Panc1 (cell line): ENCODE measurements around the gene TMEM204. TPM values are rescaled to one million over a fixed set of nuclear protein-coding genes. Genes with fewer than 3 reads are reported as not detected.

Experiments
- ATAC-seq: fragments of 200-7000 bp; cut with Tn5 transposase; 2 replicates; pipeline ENCODE4 v1.9.1; 2020; ENCODE audit warnings: mild to moderate bottlenecking, moderate library complexity
- BruUV-seq: library from RNA; stranded (reverse); fragments of 400-500 nt; replicated peaks from 2 replicates; lab custom pipeline; 2021; lab: Mats Ljungman, UMichigan
- CTCF ChIA-PET: fragments of 300-600 bp; sonication (Branson Sonifier 250); formaldehyde crosslinking; loops from one replicate; lab custom pipeline; 2022; ENCODE audit warnings: antibody characterized with exemption; lab: Charles Lee
- POLR2A ChIA-PET: fragments of 300-600 bp; sonication (Branson Sonifier 250); formaldehyde crosslinking; loops from one replicate; lab custom pipeline; 2022; ENCODE audit warnings: antibody characterized with exemption; lab: Charles Lee
- DNase-seq: peaks from one replicate; pipeline ENCODE4 v3.0.0-alpha.2; 2010; ENCODE audit warnings: low read depth, low spot score
- H3K27ac ChIP-seq: 2 replicates; pipeline ENCODE4 v1.5.1; 2011; ENCODE audit warnings: mild to moderate bottlenecking, low read length, inconsistent platforms
- H3K27me3 ChIP-seq: fragments of 200-500 bp; sonication (Bioruptor generic); 2 replicates; pipeline ENCODE4 v1.6.0; 2014; ENCODE audit warnings: low read length, inconsistent platforms; ENCODE audit not compliant: control insufficient read depth, insufficient read depth
- H3K36me3 ChIP-seq: fragments of 200-500 bp; sonication (Bioruptor generic); 2 replicates; pipeline ENCODE4 v1.5.1; 2014; ENCODE audit warnings: inconsistent platforms, mild to moderate bottlenecking, low read length, moderate library complexity; ENCODE audit not compliant: control insufficient read depth, insufficient read depth
- H3K4me1 ChIP-seq: 2 replicates; pipeline ENCODE4 v1.5.1; 2011; ENCODE audit warnings: inconsistent platforms, mild to moderate bottlenecking, low read length, moderate library complexity; ENCODE audit not compliant: control insufficient read depth, insufficient read depth
- H3K4me3 ChIP-seq, 2 experiments: 2 replicates each; pipeline ENCODE4 v1.5.1; 2011 to 2012; ENCODE audit warnings: low read depth in 2 of 2, low read length in 2 of 2, mild to moderate bottlenecking in 2 of 2, inconsistent platforms in 1 of 2, moderate library complexity in 1 of 2
- H3K9me3 ChIP-seq: fragments of 200-500 bp; sonication (Bioruptor generic); 2 replicates; pipeline ENCODE4 v1.5.1; 2014; ENCODE audit warnings: low read depth, mild to moderate bottlenecking, inconsistent platforms, low read length, moderate library complexity; ENCODE audit not compliant: control insufficient read depth, insufficient read depth
- CTCF ChIP-seq: fragments of 450-650 bp; IDR thresholded peaks from 2 replicates; pipeline ENCODE4 v1.5.1; 2017; ENCODE audit warnings: mild to moderate bottlenecking
- POLR2AphosphoS5 ChIP-seq: IDR thresholded peaks from 2 replicates; pipeline ENCODE4 v1.6.1; 2012; ENCODE audit warnings: mild to moderate bottlenecking, low read depth, low read length, moderate library complexity
- REST ChIP-seq, 2 experiments: IDR thresholded peaks; 2 replicates each; pipeline ENCODE4 v1.6.1; 2011 to 2012; ENCODE audit warnings: low read depth in 2 of 2, control low read depth in 1 of 2, low read length in 1 of 2, mild to moderate bottlenecking in 1 of 2, moderate library complexity in 1 of 2; ENCODE audit not compliant: insufficient read depth in 1 of 2
- SIN3A ChIP-seq: IDR thresholded peaks from 2 replicates; pipeline ENCODE4 v1.6.1; 2012; ENCODE audit warnings: low read depth, mild to moderate bottlenecking, low read length, moderate library complexity, borderline replicate concordance; ENCODE audit not compliant: insufficient read depth
- TCF7L2 ChIP-seq: IDR thresholded peaks from 2 replicates; pipeline ENCODE4 v1.6.1; 2011; ENCODE audit warnings: mild to moderate bottlenecking, low read depth, low read length, inconsistent platforms
- in situ Hi-C: cut with HindIII; loops from 2 replicates; pipeline ENCODE4 v1.10.0; 2016; ENCODE audit warnings: low sequenced_read_pairs, low pct_unique_long_range_greater_than_20kb
- intact Hi-C: fragments of 100-400 bp; cut with micrococcal nuclease; formaldehyde crosslinking; loops from one replicate; pipeline ENCODE4 v1.10.0; 2022; ENCODE audit not compliant: unreplicated experiment
- total RNA-seq: library from RNA; stranded (reverse); gene quantifications from one replicate; pipeline ENCODE4 v1.2.1, GENCODE V29; 2021; ENCODE audit not compliant: unreplicated experiment

The TMEM204 gene
- total RNA-seq, 1 experiment from 2014 or later, result 0.13 TPM

- Histone ChIP-seq H3K9me3 (no peaks in the 10 kb centered on the region), H3K27me3 (no peaks in the 10 kb centered on the region), H3K4me3 (no peak overlapping the region), H3K36me3 (no peaks in the 10 kb centered on the region; the same call in 1 of the 2 replicates), H3K27ac (no peak overlapping the region), H3K4me1 (no peaks in the 10 kb centered on the region)
- DNase-seq, result no peak
- ChIA-PET CTCF (no interaction called here), POLR2A (no interaction called here)
- BruUV-seq, result no TSS peak
- no peak for ATAC-seq
- in situ Hi-C loops (no loop called here), intact Hi-C loops (no loop called here)
- TF ChIP-seq SIN3A (no peak), POLR2AphosphoS5 (no peak), TCF7L2 (no peak)
These were observed 26.7 kb downstream of the TMEM204 start for GRCh38 chr16:1560153-1560552.

GRCh38 chr16:1560866-1561265, 27.4 kb downstream of the TMEM204 start:
- ChIA-PET POLR2A (no interaction called here), CTCF (no interaction called here)
- H3K4me3 ChIP-seq, result no peak overlapping the region
- H3K27me3 ChIP-seq, result no peaks in the 10 kb centered on the region
- in situ Hi-C loops (no loop called here), intact Hi-C loops (no loop called here)
- no peak overlapping the region for H3K27ac ChIP-seq
- DNase-seq (no peak), ATAC-seq (no peak)
- TF ChIP-seq SIN3A, result no peak
- TF ChIP-seq POLR2AphosphoS5, result no peak
- TF ChIP-seq CTCF, result no peak
- TF ChIP-seq TCF7L2, result no peak
- TF ChIP-seq REST (IDR thresholded peaks at IDR 0.05; ENCODE audit: insufficient read depth in 1 of 2, low read depth in 2 of 2, low read length in 1 of 2), result no peak
- H3K36me3 ChIP-seq, result no peaks in the 10 kb centered on the region; the same call in 1 of the 2 replicates
- H3K9me3 ChIP-seq, result no peaks in the 10 kb centered on the region
- BruUV-seq, result no TSS peak
- no peaks in the 10 kb centered on the region for H3K4me1 ChIP-seq

- H3K36me3 ChIP-seq, result no peaks in the 10 kb centered on the region; the same call in 1 of the 2 replicates
- in situ Hi-C loops (no loop called here), intact Hi-C loops (no loop called here)
- ATAC-seq (no peak), DNase-seq (no peak)
- no peak for TF ChIP-seq REST (IDR thresholded peaks at IDR 0.05; ENCODE audit: insufficient read depth in 1 of 2, low read depth in 2 of 2, low read length in 1 of 2)
- no peak for TF ChIP-seq POLR2AphosphoS5
- no peak for TF ChIP-seq CTCF
- no peak for TF ChIP-seq SIN3A
- no peak for TF ChIP-seq TCF7L2
- H3K27ac ChIP-seq, result no peak overlapping the region
- H3K27me3 ChIP-seq, result no peaks in the 10 kb centered on the region
- POLR2A ChIA-PET, result no interaction called here
- no TSS peak for BruUV-seq
- H3K4me1 ChIP-seq, result no peaks in the 10 kb centered on the region
- no peaks in the 10 kb centered on the region for H3K9me3 ChIP-seq
- CTCF ChIA-PET, result no interaction called here
- no peak overlapping the region for H3K4me3 ChIP-seq
These were observed 27.8 kb downstream of the TMEM204 start for GRCh38 chr16:1561266-1561665.
